NAMALWA (cell line): ENCODE results near the gene NME8.

Experiments
- DNase-seq: peaks from one replicate; pipeline ENCODE4 v3.0.0-alpha.2; 2015; ENCODE audit warnings: low spot score

NME8 gene

GRCh38 chr7:37933018-37933566 lies 84.7 kb downstream of the NME8 start:
- DNase-seq = no peak

GRCh38 chr7:37942934-37943610 lies 94.7 kb downstream of the NME8 start:
- no peak for DNase-seq

GRCh38 chr7:37943905-37944736 lies 95.7 kb downstream of the NME8 start:
- DNase-seq = no peak

GRCh38 chr7:37944737-37945054 lies 96.3 kb downstream of the NME8 start:
- DNase-seq = no peak

GRCh38 chr7:37945336-37945735 lies 96.9 kb downstream of the NME8 start:
- no peak for DNase-seq

- DNase-seq = no peak
Observed at GRCh38 chr7:37947138-37947940, 98.9 kb downstream of the NME8 start.

- no peak for DNase-seq
Observed at GRCh38 chr7:37947941-37948210, 99.5 kb downstream of the NME8 start.
